ENCODE data around the gene PAK1. TPM values are rescaled to one million over a fixed set of nuclear protein-coding genes. Genes with fewer than 3 reads are reported as not detected.

The PAK1 gene
- total RNA-seq, 2 donors from 2014 or later = 14.5 to 65.6 TPM

- TF ChIP-seq CTCF (IDR thresholded peaks at IDR 0.05) = no peak
- TF ChIP-seq POLR2A (IDR thresholded peaks at IDR 0.05) = no peak
- WGBS, 2 donors = 97 to 98% methylated on average over 3 of the region's 3 CpGs
- intact Hi-C loops (cut with DNase I) = no loop called here
- H3K27me3 ChIP-seq = no peaks in the 10 kb centered on the region
- DNase-seq = no peak
- H3K4me3 ChIP-seq = no peak overlapping the region
- no peaks in the 10 kb centered on the region for H3K9me3 ChIP-seq
- no peak for ATAC-seq
- no peaks in the 10 kb centered on the region for H3K36me3 ChIP-seq (replicated peaks in 1 of 2; ENCODE audit: insufficient read depth in 1 of 2, low read depth in 2 of 2)
- H3K27ac ChIP-seq = no peak overlapping the region
- H3K4me1 ChIP-seq = no peaks in the 10 kb centered on the region
These were observed 162.2 kb downstream of the PAK1 start for GRCh38 chr11:77311701-77312100.

DNA sequence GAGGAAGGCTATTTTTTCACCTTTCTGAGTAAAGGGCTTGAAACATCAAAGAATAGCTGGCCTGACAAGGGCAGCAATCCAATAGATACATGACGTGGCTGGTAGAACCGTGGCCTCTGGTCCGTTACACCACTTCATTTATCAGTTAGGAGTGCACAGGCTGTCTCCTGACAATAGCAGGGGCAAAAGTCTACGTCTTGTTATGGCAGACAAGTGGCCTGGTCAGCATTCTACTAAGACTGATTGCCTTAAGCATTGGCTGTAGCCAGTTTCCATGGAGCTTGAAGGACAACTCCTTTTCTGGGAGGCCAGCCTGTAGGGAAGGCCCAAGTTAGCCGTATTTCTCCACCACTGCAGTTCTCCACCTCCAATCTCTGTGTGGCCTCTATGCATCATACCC, 163.2 kb downstream of the PAK1 start:
- H3K4me3 ChIP-seq = no peak overlapping the region
- TF ChIP-seq CTCF (IDR thresholded peaks at IDR 0.05) = no peak
- no peak for TF ChIP-seq POLR2A (IDR thresholded peaks at IDR 0.05)
- no peak overlapping the region for H3K27ac ChIP-seq
- H3K27me3 ChIP-seq = no peaks in the 10 kb centered on the region
- intact Hi-C loops (cut with DNase I) = no loop called here
- DNase-seq (no peak), ATAC-seq (no peak)
- no peaks in the 10 kb centered on the region for H3K9me3 ChIP-seq
- no peaks in the 10 kb centered on the region for H3K4me1 ChIP-seq
- 73 to 79% methylated on average over 5 of the region's 5 CpGs for WGBS, 2 donors
- H3K36me3 ChIP-seq (replicated peaks in 1 of 2; ENCODE audit: insufficient read depth in 1 of 2, low read depth in 2 of 2) = no peaks in the 10 kb centered on the region

DNA sequence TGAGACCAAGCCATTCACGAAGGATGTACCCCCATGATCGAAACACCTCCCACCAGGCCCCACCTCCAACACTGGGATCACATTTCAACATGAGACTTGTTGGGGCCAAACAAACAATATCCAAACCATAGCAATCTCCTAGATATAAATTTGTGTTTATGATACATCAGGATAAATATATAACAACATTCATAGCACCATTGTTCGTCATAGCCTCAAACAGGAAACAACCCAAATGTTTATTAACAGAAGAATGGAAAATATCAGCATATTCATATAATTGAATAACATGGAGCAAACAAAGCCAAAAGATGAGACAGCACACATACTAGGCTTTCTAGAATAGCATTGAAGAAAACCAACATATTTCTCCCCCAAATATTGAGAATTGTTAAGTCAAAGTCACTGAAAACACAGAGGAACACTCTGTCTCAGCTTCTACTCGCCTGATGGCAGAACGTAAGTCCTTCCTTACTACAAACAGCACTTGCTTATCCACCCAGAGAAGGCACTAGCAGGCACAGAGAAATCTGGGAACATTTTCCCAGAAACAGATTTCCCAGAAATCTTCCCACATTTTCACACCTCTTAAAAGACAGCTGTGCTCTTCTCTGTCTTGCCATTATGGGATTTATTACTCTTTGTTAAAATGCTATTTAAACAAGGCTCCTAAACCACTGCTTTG, 164.4 kb downstream of the PAK1 start:
- WGBS, 2 donors = 85 to 86% methylated on average over 5 of the region's 5 CpGs
- H3K4me3 ChIP-seq = no peak overlapping the region
- H3K36me3 ChIP-seq (replicated peaks in 1 of 2; ENCODE audit: insufficient read depth in 1 of 2, low read depth in 2 of 2) = no peaks in the 10 kb centered on the region
- no peak overlapping the region for H3K27ac ChIP-seq
- DNase-seq (no peak), ATAC-seq (no peak)
- H3K4me1 ChIP-seq = no peaks in the 10 kb centered on the region
- intact Hi-C loops (cut with DNase I) = no loop called here
- TF ChIP-seq CTCF (IDR thresholded peaks at IDR 0.05) (no peak), POLR2A (IDR thresholded peaks at IDR 0.05) (no peak)
- H3K9me3 ChIP-seq = no peaks in the 10 kb centered on the region
- H3K27me3 ChIP-seq = no peaks in the 10 kb centered on the region

DNA sequence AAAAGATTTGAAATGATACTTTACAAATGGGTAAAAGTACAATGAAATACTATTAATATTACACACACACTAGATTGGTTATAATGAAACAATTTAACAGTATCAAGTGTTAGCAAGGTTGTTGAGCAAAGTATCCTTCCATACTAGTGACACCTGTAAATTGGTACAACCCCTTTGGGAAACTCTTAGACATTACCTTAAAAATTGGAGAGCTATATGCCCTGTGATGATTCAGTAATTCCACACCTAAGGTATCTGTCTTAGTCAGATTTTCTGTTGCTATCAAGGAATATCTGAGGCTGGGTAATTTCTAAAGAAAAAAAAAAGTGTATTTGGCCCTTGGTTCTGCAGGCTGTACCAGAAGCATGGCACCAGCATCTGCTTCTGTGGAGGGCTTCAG, 165.1 kb downstream of the PAK1 start:
- Histone ChIP-seq H3K4me3 (no peak overlapping the region), H3K36me3 (replicated peaks in 1 of 2; ENCODE audit: insufficient read depth in 1 of 2, low read depth in 2 of 2) (no peaks in the 10 kb centered on the region), H3K4me1 (no peaks in the 10 kb centered on the region), H3K9me3 (no peaks in the 10 kb centered on the region), H3K27ac (no peak overlapping the region), H3K27me3 (no peaks in the 10 kb centered on the region)
- ATAC-seq (no peak), DNase-seq (no peak)
- TF ChIP-seq CTCF (IDR thresholded peaks at IDR 0.05) (no peak), POLR2A (IDR thresholded peaks at IDR 0.05) (no peak)
- intact Hi-C loops (cut with DNase I) = no loop called here

DNA sequence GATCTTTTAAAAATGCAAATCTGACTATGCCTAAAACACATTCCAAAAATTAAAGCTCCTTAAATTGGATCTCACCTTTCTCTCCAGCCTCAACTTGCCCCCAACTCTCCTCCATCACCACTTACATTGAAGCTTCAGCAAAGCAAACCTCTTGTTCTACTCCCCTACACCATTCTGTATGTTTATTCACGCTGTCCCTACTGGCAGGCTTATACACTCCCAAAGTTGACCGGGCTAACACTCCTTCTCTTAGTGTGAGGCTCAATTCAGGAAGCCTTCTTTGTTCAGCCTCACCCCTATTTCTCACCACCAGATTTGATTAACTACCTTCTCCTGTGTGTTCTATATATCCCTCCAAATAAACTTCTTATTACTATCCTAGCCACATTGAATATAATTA, 170.6 kb downstream of the PAK1 start:
- Histone ChIP-seq H3K4me3 (no peak overlapping the region), H3K4me1 (no peaks in the 10 kb centered on the region), H3K36me3 (replicated peaks in 1 of 2; ENCODE audit: insufficient read depth in 1 of 2, low read depth in 2 of 2) (no peaks in the 10 kb centered on the region), H3K27ac (no peak overlapping the region), H3K9me3 (no peaks in the 10 kb centered on the region), H3K27me3 (no peaks in the 10 kb centered on the region)
- intact Hi-C loops (cut with DNase I) = no loop called here
- DNase-seq (no peak), ATAC-seq (no peak)
- TF ChIP-seq CTCF (IDR thresholded peaks at IDR 0.05) (no peak), POLR2A (IDR thresholded peaks at IDR 0.05) (no peak)
- 78 to 87% methylated on average over 2 of the region's 2 CpGs for WGBS, 2 donors
